GM12878 (cell line): ENCODE measurements around the gene LSM12. TPM values are rescaled to one million over a fixed set of nuclear protein-coding genes. Genes with fewer than 3 reads are reported as not detected.

Experiments used
- ATAC-seq: fragments of 200-7000 bp; cut with Tn5 transposase; 3 replicates; pipeline ENCODE4 v1.9.1; 2020; ENCODE audit warnings: mild to moderate bottlenecking, moderate library complexity
- BruUV-seq: library from RNA; stranded (reverse); fragments of 400-500 nt; replicated peaks from 2 replicates; lab custom pipeline; 2021; lab: Mats Ljungman, UMichigan
- CTCF ChIA-PET: fragments of 300-600 bp; sonication (Branson Sonifier 250); formaldehyde crosslinking; extraction: SDS; loops from one replicate; lab custom pipeline; 2021; ENCODE audit warnings: inconsistent platforms; lab: Yijun Ruan, JAX
- POLR2A ChIA-PET: fragments of 350-600 bp; formaldehyde crosslinking; extraction: SDS; loops from one replicate; lab custom pipeline; 2021; ENCODE audit warnings: inconsistent platforms; lab: Charles Lee
- RAD21 ChIA-PET: fragments of 300-600 bp; sonication (Branson Sonifier 250); formaldehyde crosslinking; loops from one replicate; lab custom pipeline; 2023; ENCODE audit warnings: antibody characterized with exemption; ENCODE audit not compliant: unreplicated experiment; lab: Charles Lee
- SMC1A ChIA-PET: fragments of 300-600 bp; sonication (Branson Sonifier 250); formaldehyde crosslinking; loops from one replicate; lab custom pipeline; 2023; ENCODE audit not compliant: unreplicated experiment, uncharacterized antibody; lab: Charles Lee
- DNase-seq: peaks from one replicate; pipeline ENCODE4 v3.0.0-alpha.2; 2011; ENCODE audit warnings: low read depth, low spot score
- FAIRE-seq: peaks from 3 replicates; lab custom pipeline; 2011; peaks lifted over from hg19 to GRCh38; lab: Jason Lieb, UNC
- H2AFZ ChIP-seq: 2 replicates; pipeline ENCODE4 v1.6.0; 2011; ENCODE audit warnings: low read depth, low read length, control low read depth; ENCODE audit not compliant: control insufficient read depth
- H3K27ac ChIP-seq: 2 replicates; pipeline ENCODE4 v1.5.1; 2011; ENCODE audit warnings: control low read depth; ENCODE audit not compliant: control insufficient read depth, insufficient read depth
- H3K27me3 ChIP-seq, 2 experiments: replicated peaks in 1 of 2; 2 replicates each; pipeline versions ENCODE4 v1.6.0 to v1.6.1; 2011; ENCODE audit warnings: low read length in 1 of 2; ENCODE audit not compliant: control insufficient read depth in 2 of 2, insufficient read depth in 2 of 2
- H3K36me3 ChIP-seq, 2 experiments: 2 replicates each; pipeline ENCODE4 v1.5.1; 2011; ENCODE audit warnings: low read length in 1 of 2; ENCODE audit not compliant: control insufficient read depth in 2 of 2, insufficient read depth in 2 of 2
- H3K4me1 ChIP-seq: 2 replicates; pipeline ENCODE4 v1.6.1; 2011; ENCODE audit warnings: mild to moderate bottlenecking, low read length, moderate library complexity, mixed read lengths; ENCODE audit not compliant: control insufficient read depth, insufficient read depth
- H3K4me2 ChIP-seq: 2 replicates; pipeline ENCODE4 v1.6.0; 2011; ENCODE audit warnings: control low read depth; ENCODE audit not compliant: control insufficient read depth, insufficient read depth
- H3K4me3 ChIP-seq: fragments of 200-600 bp; sonication (generic); 2 replicates; pipeline ENCODE4 v1.5.1; 2016
- H3K79me2 ChIP-seq: 2 replicates; pipeline ENCODE4 v1.6.0; 2011; ENCODE audit warnings: low read length; ENCODE audit not compliant: control insufficient read depth, insufficient read depth
- H3K9ac ChIP-seq: 2 replicates; pipeline ENCODE4 v1.8.0; 2011; ENCODE audit warnings: low read length, control low read depth, mixed read lengths; ENCODE audit not compliant: control insufficient read depth, insufficient read depth
- H3K9me3 ChIP-seq: replicated peaks from 3 replicates; pipeline ENCODE4 v1.5.1; 2011; ENCODE audit warnings: mild to moderate bottlenecking, low read length; ENCODE audit not compliant: control insufficient read depth, insufficient read depth
- H4K20me1 ChIP-seq: 2 replicates; pipeline ENCODE4 v1.6.0; 2011; ENCODE audit not compliant: control insufficient read depth, insufficient read depth
- CBFB ChIP-seq: IDR thresholded peaks from 2 replicates; pipeline ENCODE4 v1.6.1; 2016; ENCODE audit warnings: antibody characterized with exemption, low read depth
- GABPA ChIP-seq: IDR thresholded peaks from 2 replicates; pipeline ENCODE4 v1.6.1; 2014; ENCODE audit warnings: antibody characterized with exemption, low read depth, mild to moderate bottlenecking, inconsistent platforms
- ZBTB40 ChIP-seq: fragments of 450-650 bp; IDR thresholded peaks from 2 replicates; pipeline ENCODE4 v1.6.1; 2016; ENCODE audit warnings: mild to moderate bottlenecking, moderate library complexity, borderline replicate concordance
- WGBS: methylation state at CpG from one replicate; pipeline ENCODE4 v1.1.6; 2016; ENCODE audit warnings: low lambda C conversion rate; ENCODE audit not compliant: insufficient replicate concordance, insufficient coverage; ENCODE audit errors: missing lambda C conversion rate; 5-methylcytosine and 5-hydroxymethylcytosine counted together
- in situ Hi-C: fragments of 300-500 bp; cut with MboI; formaldehyde crosslinking; loops from 9 replicates; pipeline ENCODE4 v1.14.3; 2018; ENCODE audit warnings: mixed read lengths
- intact Hi-C: fragments of 100-400 bp; cut with micrococcal nuclease; formaldehyde crosslinking; loops from one replicate; pipeline ENCODE4 v1.14.2; 2022; ENCODE audit not compliant: unreplicated experiment
- polyA plus RNA-seq, 11 experiments: library from polyadenylated mRNA; depleted of rRNA in 4 of 11; unstranded in 6 of 11; stranded (reverse) in 5 of 11; fragments of >200 nt; fragmentation: Nextera tagmentation in 4 of 11; fragmentation: Illumina TruSeq in 1 of 11; extraction: Ambion mirVana in 4 of 11; extraction: Trizol in 1 of 11; gene quantifications; 1 replicate in 1 of 11; 2 replicates in 10 of 11; pipeline versions ENCODE4 v1.2.1 to v1.2.3, GENCODE V29; 2011 to 2016; ENCODE audit warnings: inconsistent platforms in 2 of 11, missing spikeins in 2 of 11, low read depth in 1 of 11
- total RNA-seq, 4 experiments: library from RNA; depleted of rRNA in 3 of 4; stranded (reverse); fragments of >200 nt in 3 of 4; fragmentation: Illumina TruSeq in 1 of 4; extraction: Trizol in 1 of 4; gene quantifications; 2 replicates each; pipeline versions ENCODE4 v1.2.1 to v1.2.3, GENCODE V29; 2013 to 2021

The LSM12 gene
- total and polyA plus RNA-seq, 10 of the 15 experiments (the other 5 are each of a cell fraction or from before 2014, with no cell fraction given): 51.1 to 206 (median 70.8) TPM

- CTCF ChIA-PET: interaction anchor here (1.1 to 1.6 kb wide), 5 partner anchors 10 to 225 kb away, joined by 3 to 11 read pairs (median 5); no protein-coding TSS in a partner anchor
- no peak for DNase-seq
- BruUV-seq: no TSS peak
- Histone ChIP-seq H3K9me3 (no peaks in the 10 kb centered on the region), H3K4me3 (no peak overlapping the region), H3K27ac (no peak overlapping the region), H2AFZ (no peak overlapping the region), H4K20me1 (no peaks in the 10 kb centered on the region), H3K4me1 (peaks cover 6% of the 10 kb centered on the region), H3K4me2 (no peak overlapping the region), H3K27me3 (no peaks in the 10 kb centered on the region), H3K79me2 (peaks cover 37% of the 10 kb centered on the region), H3K9ac (no peak overlapping the region), H3K36me3 (no peaks in the 10 kb centered on the region; a peak in 2 of 4 replicates)
- intact Hi-C loops: no loop called here
- POLR2A ChIA-PET: interaction anchor here (0.6 kb wide), 1 partner anchor 17 kb away, joined by 4 read pairs; no protein-coding TSS in a partner anchor
- TF ChIP-seq ZBTB40: no peak
- TF ChIP-seq CBFB: no peak
- TF ChIP-seq GABPA: no peak
- WGBS: 50% methylated on average over 3 of the region's 3 CpGs
- RAD21 ChIA-PET: no interaction called here
- in situ Hi-C loops: loop anchor here (25.0 kb wide), 1 partner anchor 894 kb away; the partner anchor contains the start of gene TMEM106A
- no peak for ATAC-seq
- no peak for FAIRE-seq
- SMC1A ChIA-PET: interaction anchor here (1.2 kb wide), 1 partner anchor 14 kb away, joined by 3 read pairs; no protein-coding TSS in a partner anchor
These were observed 39.5 kb upstream of the LSM12 start for GRCh38 chr17:44105941-44106340.
